ENCODE measurements around the gene RAB27B.

- TF ChIP-seq CTCF (IDR thresholded peaks at IDR 0.05) (no peak), POLR2AphosphoS5 (IDR thresholded peaks at IDR 0.05; ENCODE audit: insufficient read depth in 1 of 2, low read depth in 1 of 2) (no peak)
These were observed 32.7 kb downstream of the RAB27B start for GRCh38 chr18:54860941-54861340.

All from vagina (tissue), 2 donors.